ENCODE results near the gene DALRD3. TPM values are rescaled to one million over a fixed set of nuclear protein-coding genes. Genes with fewer than 3 reads are reported as not detected.

DALRD3 gene
- total RNA-seq, 2 donors from 2014 or later = 20.6 to 24.2 TPM

GRCh38 chr3:49005303-49005680, 13.1 kb downstream of the DALRD3 start:
- DNase-seq (ENCODE audit: low spot score) (no peak), ATAC-seq (no peak)
- no peaks in the 10 kb centered on the region for H3K27me3 Mint-ChIP-seq
- H3K36me3 Mint-ChIP-seq = no peaks in the 10 kb centered on the region
- peaks cover 22 to 24% of the 10 kb centered on the region in 2 donors for H3K4me1 Mint-ChIP-seq (ENCODE audit: low read depth in 2 of 2)
- no peaks in the 10 kb centered on the region for H3K9me3 Mint-ChIP-seq
- no peak overlapping the region for H3K27ac Mint-ChIP-seq
- no peak overlapping the region for H3K4me3 Mint-ChIP-seq

- Mint-ChIP-seq H3K27ac (no peak overlapping the region), H3K36me3 (no peaks in the 10 kb centered on the region), H3K27me3 (no peaks in the 10 kb centered on the region), H3K9me3 (no peaks in the 10 kb centered on the region), H3K4me1 (ENCODE audit: low read depth in 2 of 2) (peaks cover 22 to 24% of the 10 kb centered on the region in 2 donors), H3K4me3 (no peak overlapping the region)
- DNase-seq (ENCODE audit: low spot score) = no peak
- no peak for ATAC-seq
Observed at GRCh38 chr3:49004352-49005302, 13.8 kb downstream of the DALRD3 start.

- Mint-ChIP-seq H3K36me3 (no peaks in the 10 kb centered on the region), H3K27me3 (no peaks in the 10 kb centered on the region), H3K4me3 (no peak overlapping the region), H3K4me1 (ENCODE audit: low read depth in 2 of 2) (no peaks in the 10 kb centered on the region), H3K27ac (no peak overlapping the region), H3K9me3 (no peaks in the 10 kb centered on the region)
- ATAC-seq (no peak), DNase-seq (ENCODE audit: low spot score) (no peak)
Observed at GRCh38 chr3:49001155-49001554, 17.2 kb downstream of the DALRD3 start.

GRCh38 chr3:48999085-48999858, 19.1 kb downstream of the DALRD3 start:
- no peak overlapping the region for H3K27ac Mint-ChIP-seq
- ATAC-seq = no peak

GRCh38 chr3:48997714-48998637, 20.4 kb downstream of the DALRD3 start:
- Mint-ChIP-seq H3K27me3 (no peaks in the 10 kb centered on the region), H3K9me3 (no peaks in the 10 kb centered on the region), H3K4me3 (no peak overlapping the region), H3K36me3 (no peaks in the 10 kb centered on the region), H3K4me1 (ENCODE audit: low read depth in 2 of 2) (peaks cover 0 to 10% of the 10 kb centered on the region in 2 donors), H3K27ac (no peak overlapping the region)
- no peak for DNase-seq (ENCODE audit: low spot score)
- no peak for ATAC-seq

More at GRCh38 chr3:48999085-48999858, 19.1 kb downstream of the DALRD3 start:
- Mint-ChIP-seq H3K27me3 (no peaks in the 10 kb centered on the region), H3K36me3 (no peaks in the 10 kb centered on the region), H3K4me1 (ENCODE audit: low read depth in 2 of 2) (peaks cover 0 to 5% of the 10 kb centered on the region in 2 donors), H3K9me3 (no peaks in the 10 kb centered on the region), H3K4me3 (no peak overlapping the region)
- DNase-seq (ENCODE audit: low spot score) = no peak

GRCh38 chr3:48997102-48997635, 21.2 kb downstream of the DALRD3 start:
- no peaks in the 10 kb centered on the region for H3K27me3 Mint-ChIP-seq
- ATAC-seq (no peak), DNase-seq (ENCODE audit: low spot score) (no peak)
- no peak overlapping the region for H3K27ac Mint-ChIP-seq
- H3K4me3 Mint-ChIP-seq = no peak overlapping the region
- peaks cover under 1 to 10% of the 10 kb centered on the region in 2 donors for H3K4me1 Mint-ChIP-seq (ENCODE audit: low read depth in 2 of 2)
- H3K36me3 Mint-ChIP-seq = no peaks in the 10 kb centered on the region
- H3K9me3 Mint-ChIP-seq = no peaks in the 10 kb centered on the region

GRCh38 chr3:48996640-48997039, 21.7 kb downstream of the DALRD3 start:
- DNase-seq (ENCODE audit: low spot score) = no peak
- no peaks in the 10 kb centered on the region for H3K27me3 Mint-ChIP-seq
- no peaks in the 10 kb centered on the region for H3K36me3 Mint-ChIP-seq
- no peak overlapping the region for H3K4me3 Mint-ChIP-seq
- peaks cover 5 to 14% of the 10 kb centered on the region in 2 donors for H3K4me1 Mint-ChIP-seq (ENCODE audit: low read depth in 2 of 2)
- H3K27ac Mint-ChIP-seq = no peak overlapping the region
- ATAC-seq = no peak
- no peaks in the 10 kb centered on the region for H3K9me3 Mint-ChIP-seq

- no peak overlapping the region for H3K27ac Mint-ChIP-seq
- H3K27me3 Mint-ChIP-seq = no peaks in the 10 kb centered on the region
- DNase-seq (ENCODE audit: low spot score) (no peak), ATAC-seq (no peak)
- peaks cover 19 to 27% of the 10 kb centered on the region in 2 donors for H3K4me1 Mint-ChIP-seq (ENCODE audit: low read depth in 2 of 2)
- H3K4me3 Mint-ChIP-seq = no peak overlapping the region
- no peaks in the 10 kb centered on the region for H3K36me3 Mint-ChIP-seq
- no peaks in the 10 kb centered on the region for H3K9me3 Mint-ChIP-seq
Observed at GRCh38 chr3:48993834-48994233, 24.5 kb downstream of the DALRD3 start.

- Mint-ChIP-seq H3K9me3 (no peaks in the 10 kb centered on the region), H3K4me1 (ENCODE audit: low read depth in 2 of 2) (peaks cover 26 to 31% of the 10 kb centered on the region in 2 donors), H3K4me3 (peak overlapping the region; percentile 94), H3K36me3 (no peaks in the 10 kb centered on the region), H3K27me3 (no peaks in the 10 kb centered on the region), H3K27ac (peak overlapping the region; percentile 77 to 85)
- DNase-seq (ENCODE audit: low spot score) (no peak), ATAC-seq (no peak)
Observed at GRCh38 chr3:48991851-48992545, 26.4 kb downstream of the DALRD3 start.

- peak; percentile 2 to 43 for ATAC-seq
- Mint-ChIP-seq H3K4me3 (peak overlapping the region; percentile 94), H3K4me1 (ENCODE audit: low read depth in 2 of 2) (peaks cover 26 to 38% of the 10 kb centered on the region in 2 donors), H3K27ac (peak overlapping the region; percentile 77 to 85), H3K9me3 (no peaks in the 10 kb centered on the region), H3K36me3 (no peaks in the 10 kb centered on the region), H3K27me3 (no peaks in the 10 kb centered on the region)
- no peak for DNase-seq (ENCODE audit: low spot score)
Observed at GRCh38 chr3:48990636-48991469, 27.5 kb downstream of the DALRD3 start.

- ATAC-seq (peak; percentile 88), DNase-seq (ENCODE audit: low spot score) (peak; percentile 86)
- H3K36me3 Mint-ChIP-seq = no peaks in the 10 kb centered on the region
- H3K27me3 Mint-ChIP-seq = no peaks in the 10 kb centered on the region
- H3K27ac Mint-ChIP-seq = peak within 1 kb of the TSS; percentile 90 to 95
- no peaks in the 10 kb centered on the region for H3K9me3 Mint-ChIP-seq
- H3K4me1 Mint-ChIP-seq (ENCODE audit: low read depth in 2 of 2) = peaks cover 26 to 37% of the 10 kb centered on the region in 2 donors
- H3K4me3 Mint-ChIP-seq = peak within 1 kb of the TSS; percentile 94
Observed at GRCh38 chr3:48989796-48990635, 28.4 kb downstream of the DALRD3 start, which contains the start of gene P4HTM. P4HTM (plus strand) TSS chr3:48990241; CDS start chr3:48990257, 16 bp downstream.

Data from natural killer cell treated with Interleukin-12 subunit alpha and Interleukin-12 subunit beta and Interleukin-15 and Interleukin-18, amount 100 ng/mL, for 72 hours (primary cell).